HG03354 (cell line): Measurements from ENCODE around the gene LYG2.
"Not testable (repeated sequence)": the region's sequence is repeated elsewhere in the genome, so short reads cannot be mapped to it uniquely, and the experiment has no call there.

ENCODE experiments used
- ATAC-seq: cut with Tn5 transposase; IDR thresholded peaks from one replicate; pipeline ENCODE4 v1.9.1; 2021; ENCODE audit warnings: mild to moderate bottlenecking; ENCODE audit not compliant: unreplicated experiment, poor library complexity, severe bottlenecking

Gene LYG2, protein sequence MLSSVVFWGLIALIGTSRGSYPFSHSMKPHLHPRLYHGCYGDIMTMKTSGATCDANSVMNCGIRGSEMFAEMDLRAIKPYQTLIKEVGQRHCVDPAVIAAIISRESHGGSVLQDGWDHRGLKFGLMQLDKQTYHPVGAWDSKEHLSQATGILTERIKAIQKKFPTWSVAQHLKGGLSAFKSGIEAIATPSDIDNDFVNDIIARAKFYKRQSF

GRCh38 chr2:99255491-99256318 is at the start of gene LYG2:
Gene LYG2, minus strand, starts transcription at chr2:99255666. Its CDS starts 1,406 bp downstream, at chr2:99254260.
- no peak for ATAC-seq

DNA sequence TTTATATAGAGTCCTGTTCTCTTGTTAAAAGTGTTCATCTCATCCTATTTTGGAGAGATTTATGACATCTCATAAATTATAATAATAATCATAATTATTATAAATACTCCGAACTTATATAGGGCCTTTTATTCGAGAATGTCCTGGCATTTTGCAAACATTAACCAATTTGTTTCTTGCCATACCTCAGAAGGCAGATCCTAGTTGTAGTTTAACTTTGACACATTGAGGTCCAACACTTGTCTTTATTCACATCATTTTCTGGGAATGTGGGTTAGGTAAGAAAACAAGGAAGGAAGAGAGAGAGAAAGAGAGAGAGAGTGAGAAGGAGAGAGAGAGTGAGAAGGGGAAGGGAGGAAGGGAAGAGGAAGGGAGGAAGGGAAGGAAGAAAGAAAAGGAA is 45.6 kb upstream of the LYG2 start, which contains the start of gene LYG1:
Gene LYG1, minus strand, starts transcription at position 101 of the 400 bp plus-strand sequence. CDS start 5,527 bp downstream, outside the sequence.
- ATAC-seq = not testable (repeated sequence)

- ATAC-seq = no peak
Observed at GRCh38 chr2:99299580-99299979, 44.1 kb upstream of the LYG2 start.

DNA sequence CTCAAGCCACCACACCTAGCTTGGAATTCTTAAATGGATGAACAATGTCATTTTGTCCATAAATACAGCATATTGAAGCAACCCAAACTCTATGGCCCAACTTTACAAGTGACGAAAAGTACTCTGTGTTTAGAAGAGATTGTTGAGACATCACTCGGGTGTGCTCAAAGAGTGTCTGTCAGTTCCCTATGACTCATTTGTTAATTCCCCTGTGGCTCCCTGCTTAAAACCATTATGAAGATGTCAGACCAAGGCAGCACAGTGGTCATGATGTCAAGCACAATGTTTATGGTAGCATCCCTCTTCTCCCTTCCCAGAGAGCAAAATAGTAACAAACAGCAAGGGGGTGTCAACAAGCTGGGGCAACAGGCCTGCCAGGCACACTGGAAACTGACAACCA is 42.5 kb upstream of the LYG2 start:
- no peak for ATAC-seq

GRCh38 chr2:99285526-99285925 is 30.1 kb upstream of the LYG2 start:
- ATAC-seq = no peak

- no peak for ATAC-seq
Observed at GRCh38 chr2:99279969-99280695, 24.7 kb upstream of the LYG2 start.

DNA sequence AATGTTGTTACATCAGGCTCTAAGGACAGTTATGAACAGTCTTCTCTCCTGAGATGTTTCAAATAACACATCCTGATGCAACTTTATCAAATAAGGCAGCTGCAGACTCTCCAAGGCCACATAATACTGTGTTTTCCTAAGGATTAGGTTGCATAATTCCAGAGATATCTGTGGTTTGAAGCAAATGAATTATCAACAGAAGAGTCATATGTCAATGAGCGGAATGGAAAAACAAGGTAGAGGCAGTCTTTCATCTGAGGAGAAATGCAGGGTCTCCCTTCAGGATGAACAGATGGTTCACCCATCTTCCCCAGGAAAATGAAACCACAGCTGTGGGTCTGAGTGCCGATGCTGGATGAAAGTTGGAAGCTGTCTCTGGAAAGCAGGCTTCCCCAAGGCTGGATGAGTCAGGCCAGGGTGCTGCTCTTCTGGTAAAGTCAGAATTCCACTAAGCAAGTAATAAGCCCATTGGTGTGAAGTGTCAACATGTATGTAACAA is 23.4 kb upstream of the LYG2 start:
- no peak for ATAC-seq

DNA sequence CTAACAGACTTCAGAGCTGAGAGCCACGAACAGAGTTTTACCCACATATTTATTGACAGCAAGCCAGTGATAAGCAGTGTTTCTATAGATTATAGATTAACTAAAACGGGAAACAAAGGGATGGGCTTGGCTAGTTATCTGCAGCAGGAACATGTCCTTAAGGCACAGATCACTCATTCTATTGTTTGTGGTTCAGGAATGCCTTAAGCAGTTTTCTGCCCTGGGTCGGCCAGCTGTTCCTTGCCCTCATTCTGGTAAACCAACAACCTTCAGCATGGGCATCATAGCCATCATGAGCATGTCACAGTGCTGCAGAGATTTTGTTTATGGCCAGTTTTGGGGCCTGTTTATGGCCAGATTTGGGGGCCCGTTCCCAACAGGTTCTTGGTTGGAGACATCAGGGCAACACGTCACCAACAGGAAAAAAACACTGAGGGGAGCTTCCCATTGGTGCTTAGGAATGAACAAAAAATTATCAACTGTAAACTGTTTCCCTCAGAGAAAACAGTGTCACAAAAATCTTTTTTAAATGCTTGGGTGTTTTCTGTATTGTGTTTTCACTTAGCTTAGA is 22.8 kb upstream of the LYG2 start:
- not testable (repeated sequence) for ATAC-seq

DNA sequence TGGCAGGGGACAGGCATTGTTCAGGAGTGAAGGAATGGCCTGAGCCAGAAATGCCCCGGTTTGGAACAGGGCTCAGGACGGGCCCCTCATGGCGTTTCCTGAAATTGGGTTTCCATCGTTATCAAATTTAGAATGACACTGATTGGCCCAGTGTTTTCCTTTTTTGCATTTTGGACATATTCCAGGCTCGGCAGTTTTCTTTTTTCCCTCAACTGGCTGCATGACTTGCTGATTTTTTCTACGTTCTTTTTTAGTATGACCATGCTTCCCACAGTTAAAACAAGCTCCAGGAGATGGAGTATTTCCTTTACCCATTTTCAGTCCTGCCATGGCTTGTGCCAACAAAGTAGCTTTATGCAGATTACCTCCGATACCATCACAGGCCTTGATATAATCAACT is 20.4 kb upstream of the LYG2 start:
- no peak for ATAC-seq

- ATAC-seq = no peak
Observed at GRCh38 chr2:99261242-99261641, 5.8 kb upstream of the LYG2 start.

DNA sequence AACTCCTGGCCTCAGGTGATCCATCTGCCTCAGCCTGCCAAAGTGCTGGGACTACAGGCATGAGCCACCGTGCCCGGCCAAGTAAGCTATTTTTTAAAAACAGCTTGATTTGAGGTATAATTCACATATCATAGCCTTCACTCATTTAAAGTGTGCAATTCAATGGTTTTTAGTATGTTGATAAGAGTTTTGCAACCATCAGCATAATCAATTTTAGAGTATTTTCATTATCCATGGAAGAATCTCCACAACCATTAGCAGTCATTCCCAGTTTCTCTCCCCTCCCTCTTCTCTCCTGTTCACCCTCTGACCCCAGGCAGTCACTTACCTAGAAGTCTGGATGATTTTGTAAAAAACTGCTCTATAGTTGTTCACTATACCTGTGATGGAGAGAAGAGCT is 4.7 kb upstream of the LYG2 start:
- no peak for ATAC-seq

DNA sequence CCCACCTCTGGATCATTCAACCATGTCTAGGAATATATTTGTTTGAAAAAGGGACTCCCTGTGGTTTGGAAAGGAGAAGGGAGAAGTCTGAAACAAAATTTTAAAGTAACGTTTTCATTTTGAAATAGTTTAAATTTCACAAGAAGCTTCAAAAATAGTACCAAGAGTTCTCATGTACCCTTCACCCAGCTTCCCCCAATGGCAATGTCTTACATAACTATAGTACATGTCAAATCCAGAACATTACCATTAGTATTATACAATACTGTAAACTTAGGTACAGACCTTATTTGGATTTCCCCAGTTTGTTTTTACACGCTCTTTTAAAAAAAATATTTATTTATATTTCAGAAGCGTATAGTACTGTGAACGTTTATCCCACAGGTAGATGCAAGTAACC is 4.0 kb upstream of the LYG2 start:
- no peak for ATAC-seq

DNA sequence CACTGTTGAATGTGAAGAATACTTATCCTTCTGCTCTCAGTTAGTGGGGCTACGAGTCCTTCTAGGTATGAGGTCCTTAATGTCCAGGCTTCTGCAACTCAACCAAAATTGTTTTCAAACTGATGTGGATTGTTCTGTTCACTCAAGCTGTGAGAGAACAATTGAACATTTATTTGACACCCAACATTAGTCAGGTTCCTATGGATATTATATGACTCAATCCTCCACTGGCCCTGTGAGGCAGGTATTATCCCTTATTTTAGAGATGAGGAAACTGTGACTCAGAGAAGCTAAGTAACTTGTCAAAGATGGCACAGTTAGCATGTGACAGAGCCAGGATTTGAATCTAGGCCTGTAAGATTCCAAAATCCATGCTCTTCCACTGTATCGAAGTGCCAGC is 1.2 kb upstream of the LYG2 start:
- ATAC-seq = no peak

DNA sequence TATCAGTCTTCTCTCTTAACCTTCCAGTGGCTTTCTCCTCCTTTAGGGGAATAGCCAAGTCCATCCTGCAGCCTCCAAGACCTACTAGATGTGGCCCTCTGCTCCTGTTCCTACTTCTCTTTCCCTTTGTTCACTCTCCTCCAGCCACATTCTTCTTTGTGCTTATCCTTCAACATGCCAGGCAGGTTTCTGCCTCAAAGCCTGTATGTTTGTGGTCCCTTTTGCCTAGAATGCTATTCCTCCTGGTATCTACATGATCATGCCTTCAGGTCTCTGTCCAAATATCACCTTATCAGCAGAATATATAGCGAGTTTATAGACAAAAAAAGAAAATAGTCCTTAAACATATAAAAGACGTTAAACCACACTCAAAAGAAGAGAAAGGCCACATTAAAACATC is 5.5 kb downstream of the LYG2 start:
- ATAC-seq = no peak

- no peak for ATAC-seq
Observed at GRCh38 chr2:99242151-99242550, 13.3 kb downstream of the LYG2 start.

DNA sequence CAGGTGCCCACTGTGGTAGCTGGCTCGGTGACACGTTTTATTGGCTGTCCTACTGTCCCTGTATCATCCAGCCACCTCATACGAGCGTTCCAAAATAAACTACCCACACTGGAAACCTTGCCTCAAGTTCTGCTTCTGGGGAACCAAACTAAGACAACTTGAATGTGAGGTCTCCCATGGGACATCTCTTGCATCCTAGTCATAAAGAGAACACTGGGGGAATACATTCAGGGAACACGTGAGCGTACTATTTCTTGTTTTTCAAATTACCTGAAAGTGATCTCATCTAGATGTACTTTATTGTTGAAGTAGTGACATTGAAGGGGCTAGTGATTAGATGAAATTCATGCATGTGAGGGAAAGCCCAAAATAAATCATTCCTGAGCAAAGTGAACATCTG is 15.0 kb downstream of the LYG2 start:
- no peak for ATAC-seq

- no peak for ATAC-seq
Observed at GRCh38 chr2:99238599-99238998, 16.9 kb downstream of the LYG2 start.

DNA sequence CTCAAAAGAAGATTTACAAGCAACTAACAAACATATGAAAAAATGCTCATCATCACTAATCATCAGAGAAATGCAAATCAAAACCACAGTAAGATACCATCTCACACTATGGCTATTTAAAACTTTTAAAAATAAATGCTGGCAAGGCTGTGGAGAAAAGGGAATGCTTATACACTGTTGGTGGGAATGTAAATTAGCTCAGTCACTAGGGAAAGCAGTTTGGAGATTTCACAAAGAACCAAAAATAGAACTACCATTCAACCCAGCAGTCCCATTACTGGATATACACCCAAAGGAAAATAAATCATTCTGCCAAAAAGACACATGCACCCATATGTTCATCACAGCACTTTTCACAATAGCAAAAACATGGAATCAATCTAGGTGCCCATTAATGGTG is 22.3 kb downstream of the LYG2 start:
- not testable (repeated sequence) for ATAC-seq

GRCh38 chr2:99217929-99218501 is 37.5 kb downstream of the LYG2 start:
- ATAC-seq = no peak

GRCh38 chr2:99216096-99216495 is 39.4 kb downstream of the LYG2 start:
- ATAC-seq = no peak
